ACHN (cell line): Measurements from ENCODE around the gene DYNLT4.
A peak's percentile ranks its signal among the peaks of the same experiment; 100 is the strongest.
"Not testable (repeated sequence)": the region's sequence is repeated elsewhere in the genome, so short reads cannot be mapped to it uniquely, and the experiment has no call there.

ENCODE experiments used
- DNase-seq: peaks from one replicate; pipeline ENCODE4 v3.0.0-alpha.2; 2015
- in situ Hi-C: cut with HindIII; loops from 2 replicates; pipeline ENCODE4 v1.10.0; 2017; ENCODE audit warnings: low sequenced_read_pairs, low pct_ligation_motif_present, low pct_unique_long_range_greater_than_20kb

The DYNLT4 gene

DNA sequence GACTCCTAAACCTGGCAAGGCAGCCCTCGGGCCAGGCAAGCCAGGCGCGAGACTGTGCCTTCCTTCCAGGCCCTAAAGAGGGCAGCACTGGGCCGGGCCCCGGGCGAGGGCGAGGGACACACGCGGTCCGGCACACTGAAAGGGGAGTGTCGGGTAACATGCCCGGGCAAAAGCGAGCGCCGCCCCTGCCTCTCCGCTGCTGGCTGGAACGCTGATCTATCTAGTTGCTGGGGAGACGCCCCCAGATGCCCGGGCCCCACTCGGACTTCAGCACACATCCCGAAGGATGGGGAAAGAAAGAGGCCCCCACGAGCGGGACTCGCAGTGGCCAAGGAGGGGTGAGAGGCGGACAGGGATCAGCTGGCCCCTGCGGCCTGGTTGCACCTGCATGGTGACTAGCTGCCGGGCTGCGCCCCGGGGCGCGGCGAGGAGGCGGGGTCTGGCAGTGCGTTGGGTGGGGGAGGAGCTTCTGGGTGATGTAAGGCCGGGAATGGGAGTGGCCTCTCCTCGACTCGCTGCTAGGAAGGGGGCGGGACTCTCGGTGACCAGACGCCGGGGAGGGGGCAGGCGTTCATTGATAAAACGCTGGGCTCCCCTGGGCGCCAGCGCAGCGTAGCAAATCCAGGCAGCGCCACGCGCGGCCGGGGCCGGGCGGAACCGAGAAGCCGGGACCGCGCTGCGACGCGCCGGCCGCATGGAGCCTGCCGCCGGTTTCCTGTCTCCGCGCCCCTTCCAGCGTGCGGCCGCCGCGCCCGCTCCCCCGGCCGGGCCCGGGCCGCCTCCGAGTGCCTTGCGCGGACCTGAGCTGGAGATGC lies 7.2 kb downstream of the DYNLT4 start, which contains the start of gene PLK3:
Gene PLK3 (plus strand): TSS at position 608 of the 815 bp plus-strand sequence. CDS start 87 bp downstream, at position 695.
- in situ Hi-C loops: no loop called here
- peak; percentile 93 for DNase-seq

DNA sequence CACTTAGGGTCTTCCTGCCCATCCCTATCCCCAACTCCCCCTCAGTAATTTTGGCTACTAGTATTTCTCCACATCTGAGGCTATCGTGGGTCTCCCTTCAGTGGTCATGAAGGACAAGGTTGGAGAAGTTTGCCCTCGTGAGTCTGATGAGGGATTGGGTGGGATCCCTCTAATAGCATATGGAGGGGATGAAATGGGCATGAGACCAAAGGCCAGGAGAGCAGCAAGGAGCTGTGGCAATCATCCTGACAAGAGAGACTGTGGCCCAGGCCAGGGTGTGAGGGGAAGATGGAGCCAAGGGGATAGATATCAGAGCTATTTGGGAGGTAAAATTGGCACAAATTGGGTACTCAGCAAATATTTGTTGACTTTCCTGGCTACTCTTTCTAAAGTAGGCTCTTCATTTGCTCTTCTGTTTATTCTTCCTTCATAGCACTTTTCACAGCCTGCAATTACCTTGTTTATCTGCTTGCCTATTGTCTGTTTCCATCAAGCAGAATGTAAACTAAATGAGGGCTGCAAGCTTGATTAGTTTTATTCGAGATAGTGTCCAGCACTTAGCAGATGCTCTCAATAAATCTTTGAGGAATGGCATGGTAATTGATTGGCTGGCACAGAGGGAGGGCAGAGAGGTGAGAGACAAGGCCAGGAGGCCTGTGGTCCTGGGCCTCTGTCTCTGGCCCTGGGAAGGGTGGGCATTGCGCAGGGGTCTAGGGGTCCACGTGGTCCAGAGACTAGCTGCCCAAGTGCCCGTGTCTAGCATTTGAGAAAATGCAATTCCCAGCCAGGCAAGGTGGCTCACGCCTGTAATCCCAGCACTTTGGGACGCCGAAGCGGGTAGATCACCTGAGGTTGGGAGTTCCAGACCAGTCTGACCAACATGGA lies 8.4 kb downstream of the DYNLT4 start:
- in situ Hi-C loops: no loop called here
- no peak for DNase-seq

DNA sequence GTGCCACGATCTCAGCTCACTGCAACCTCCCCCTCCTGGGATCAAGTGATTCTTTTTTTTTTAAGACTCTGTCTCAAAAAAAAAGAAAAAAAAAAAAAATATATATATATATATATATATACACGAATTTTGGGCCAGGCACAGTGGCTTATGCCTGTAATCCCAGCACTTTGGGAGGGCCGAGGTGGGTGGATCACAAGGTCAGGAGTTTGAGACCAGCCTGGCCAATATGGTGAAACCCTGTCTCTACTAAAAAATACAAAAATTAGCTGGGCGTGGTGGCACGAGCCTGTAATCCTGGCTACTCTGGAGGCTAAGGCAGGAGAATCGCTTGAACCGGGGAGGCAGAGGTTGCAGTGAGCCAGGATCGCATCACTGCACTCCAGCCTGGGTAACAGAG lies 9.3 kb downstream of the DYNLT4 start:
- in situ Hi-C loops, DNase-seq: not testable (repeated sequence)

DNA sequence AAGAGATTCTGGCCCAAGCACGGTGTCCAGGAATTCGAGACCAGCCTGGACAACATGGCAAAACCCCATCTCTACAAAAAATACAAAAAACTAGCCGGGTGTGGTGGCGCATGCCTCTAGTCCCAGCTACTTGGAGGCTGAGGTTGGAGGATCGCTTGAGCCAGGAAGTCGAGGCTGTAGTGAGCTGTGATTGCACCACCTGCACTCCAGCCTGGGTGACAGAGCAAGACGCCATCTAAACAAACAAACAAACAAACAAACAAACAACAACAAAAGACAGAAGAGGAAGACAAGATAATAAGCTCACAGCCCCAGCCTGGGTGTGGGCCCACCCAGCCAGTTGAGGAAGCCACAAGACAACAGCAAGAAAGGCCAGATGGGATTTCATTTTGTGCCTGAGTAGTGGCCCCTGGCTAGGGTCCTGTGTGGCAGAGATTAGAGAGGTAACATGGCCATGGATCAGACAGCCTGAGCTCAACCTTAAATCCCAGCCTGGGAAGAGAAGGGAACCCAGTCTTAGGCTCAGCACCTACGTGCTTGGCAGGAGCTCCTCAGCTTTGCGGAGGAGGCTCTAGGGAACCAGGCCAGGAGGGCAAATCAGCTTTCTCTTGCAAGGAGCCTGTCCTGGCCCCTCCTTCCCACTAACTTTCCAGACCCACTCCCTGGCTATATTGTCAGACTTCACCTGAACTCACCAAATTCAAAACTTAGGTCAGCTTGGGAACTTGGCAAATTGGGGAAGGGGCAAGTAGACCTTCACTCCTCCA lies 14.2 kb downstream of the DYNLT4 start:
- in situ Hi-C loops: no loop called here
- no peak for DNase-seq

DNA sequence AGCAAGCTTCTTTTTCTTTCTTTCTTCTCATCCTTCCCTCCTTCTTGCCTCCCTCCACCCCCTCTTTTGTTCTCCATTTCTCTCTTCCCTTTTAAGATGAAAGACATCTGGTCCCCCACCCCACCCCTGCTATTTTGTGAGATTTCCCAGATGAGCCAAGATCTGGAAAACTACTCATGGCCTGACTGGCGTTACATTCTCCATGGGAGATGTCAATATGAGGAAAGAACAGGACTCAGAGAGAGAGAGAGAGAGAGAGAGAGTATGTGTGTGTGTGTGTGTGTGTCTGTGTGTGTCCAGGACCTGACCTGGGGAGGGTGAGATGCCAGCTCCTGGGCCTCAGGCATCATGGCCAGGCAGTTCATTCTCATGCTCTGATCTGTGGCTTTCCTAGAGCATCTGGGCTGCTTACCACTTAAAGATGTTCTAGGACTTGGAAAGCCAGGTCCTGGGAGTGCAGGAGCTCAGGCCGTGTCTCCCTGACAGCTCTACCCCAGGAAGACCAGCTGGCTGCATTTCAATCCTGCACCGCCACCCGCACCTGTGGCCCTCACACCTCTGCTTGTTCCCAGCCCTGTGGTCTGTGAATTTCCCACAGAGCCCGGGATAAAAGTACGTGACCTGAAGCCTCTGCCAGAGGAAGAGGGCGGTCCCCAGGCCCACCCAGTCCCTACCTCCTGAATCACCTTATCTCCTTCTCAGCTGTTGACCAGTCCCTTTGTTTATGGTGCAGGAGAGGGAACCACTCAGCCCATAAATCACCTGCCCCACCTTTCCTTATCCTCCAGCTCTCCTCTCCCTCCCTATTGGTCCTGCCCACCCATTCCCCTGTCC lies 16.0 kb downstream of the DYNLT4 start:
- in situ Hi-C loops: no loop called here
- DNase-seq: no peak

DNA sequence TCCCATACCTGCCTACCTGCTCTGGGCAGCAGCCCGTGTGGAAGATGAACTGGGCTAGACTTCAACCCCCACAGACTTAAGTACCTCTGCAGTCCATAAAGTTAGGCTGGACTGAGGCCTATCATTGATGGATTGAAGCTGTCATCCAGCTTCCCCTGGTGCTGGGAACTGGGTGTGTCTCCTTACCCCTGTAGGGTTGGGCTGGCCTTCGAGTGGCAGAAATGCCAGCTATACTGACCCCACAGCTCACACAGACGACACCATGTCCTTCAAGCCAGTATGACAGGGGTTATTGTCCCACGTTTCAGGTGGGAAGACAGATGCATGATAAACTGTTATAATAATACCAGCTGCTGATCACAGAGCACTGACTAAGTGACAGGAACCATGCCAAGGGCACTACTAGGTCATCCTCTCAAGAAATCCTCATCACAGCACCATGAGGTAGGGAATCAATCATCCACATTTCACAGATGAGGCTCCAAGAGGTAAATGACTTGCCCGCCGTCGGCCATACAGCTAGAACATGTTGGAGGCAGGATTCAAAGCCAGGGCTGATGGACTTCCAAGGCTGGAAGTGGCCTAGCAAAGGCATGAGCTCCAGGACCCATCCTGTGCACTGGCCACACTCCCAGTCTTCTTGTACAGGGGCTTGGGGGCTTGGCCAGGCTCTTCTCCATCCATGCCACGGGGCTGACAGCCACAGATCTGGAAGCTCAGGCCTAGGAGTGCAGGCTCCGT lies 18.9 kb downstream of the DYNLT4 start, which contains the start of gene BEST4:
Gene BEST4 (minus strand): TSS at position 51 of the 741 bp plus-strand sequence. CDS start 465 bp downstream, outside the sequence.
- no peak for DNase-seq
- in situ Hi-C loops: no loop called here

DNA sequence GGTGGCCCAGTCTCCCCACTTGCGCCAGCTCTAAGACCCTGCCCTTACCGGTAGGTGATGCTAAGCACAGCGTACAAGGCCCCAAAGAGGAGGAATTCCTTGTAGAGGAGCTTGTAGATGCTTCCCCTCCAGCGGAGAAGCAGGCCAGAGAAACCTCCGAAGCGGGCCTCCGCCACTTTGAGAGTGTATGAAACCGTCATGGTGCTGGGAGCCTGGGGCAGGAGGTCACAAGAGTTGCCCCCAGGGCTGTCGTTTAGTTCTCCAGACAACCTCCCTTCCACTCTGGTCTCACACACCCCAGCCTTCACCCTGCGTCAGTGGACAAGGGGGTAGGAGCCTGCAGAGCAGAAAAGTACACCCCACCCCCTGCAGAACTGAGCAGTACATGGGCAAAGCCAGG lies 19.6 kb downstream of the DYNLT4 start:
- in situ Hi-C loops: no loop called here

DNA sequence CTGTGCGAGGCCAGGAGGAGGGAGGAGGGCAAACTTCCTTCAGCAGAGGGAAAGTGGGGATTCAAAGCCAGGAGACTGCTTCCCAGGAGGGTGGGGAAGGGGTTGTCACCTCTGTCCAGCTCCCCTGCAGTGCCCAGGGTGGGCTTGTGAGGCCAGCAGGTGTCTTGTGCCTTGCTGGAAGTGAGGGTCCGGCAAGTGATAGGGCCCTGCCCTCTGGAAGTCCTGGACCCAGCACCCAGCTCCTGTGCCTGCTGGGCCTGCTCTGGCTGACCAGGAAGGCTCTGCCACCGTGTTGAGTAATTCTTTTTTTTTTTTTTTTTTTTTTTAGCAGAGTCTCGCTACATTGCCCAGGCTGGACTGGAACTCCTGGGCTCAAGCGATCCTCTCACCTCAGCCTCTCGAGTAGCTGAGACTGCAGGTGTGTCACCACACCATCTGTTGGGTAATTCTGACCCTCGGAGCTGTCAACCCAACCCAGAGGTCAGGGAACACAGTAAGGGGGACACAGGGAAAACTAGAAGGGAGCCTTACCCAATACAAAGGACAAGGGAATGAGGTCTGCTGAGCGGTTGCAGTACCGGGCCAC lies 20.2 kb downstream of the DYNLT4 start:
- DNase-seq: no peak
- in situ Hi-C loops: no loop called here

More for the DNA sequence above, 19.6 kb downstream of the DYNLT4 start:
- DNase-seq: no peak

DNA sequence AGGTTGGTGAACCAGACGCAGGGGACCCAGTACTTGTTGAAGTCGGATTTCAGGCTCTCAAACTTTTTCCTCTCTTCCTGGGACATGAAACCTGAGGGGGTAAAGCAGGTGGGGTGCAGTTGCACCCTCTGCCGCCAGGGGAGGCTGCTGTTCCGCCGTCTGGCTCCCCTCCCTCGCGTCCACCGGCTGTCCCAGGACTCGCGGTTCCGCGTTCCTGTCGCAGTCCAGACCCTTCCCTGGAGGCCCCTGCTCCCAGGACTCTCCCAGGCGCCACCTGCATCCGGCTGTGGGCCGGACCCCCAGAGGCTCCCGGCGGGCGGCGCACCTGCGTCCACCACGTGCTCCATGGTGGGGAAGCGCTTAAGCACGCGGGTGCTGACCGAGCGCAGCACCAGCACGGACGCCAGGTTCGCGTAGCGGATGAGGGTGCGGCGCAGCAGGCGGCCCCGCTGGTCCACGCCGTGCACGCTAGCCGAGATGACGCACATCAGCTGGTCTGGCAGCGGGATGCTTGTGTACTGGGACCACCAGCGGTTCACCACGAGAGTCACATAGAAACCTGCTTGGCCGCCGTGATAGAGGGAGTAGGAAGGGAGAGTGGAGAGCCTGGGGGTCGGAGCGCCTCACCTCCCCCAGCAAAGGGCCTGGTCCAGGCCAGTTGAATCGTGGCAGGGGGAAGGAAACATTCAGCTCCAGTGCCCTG lies 20.9 kb downstream of the DYNLT4 start:
- in situ Hi-C loops: no loop called here
- DNase-seq: no peak

DNA sequence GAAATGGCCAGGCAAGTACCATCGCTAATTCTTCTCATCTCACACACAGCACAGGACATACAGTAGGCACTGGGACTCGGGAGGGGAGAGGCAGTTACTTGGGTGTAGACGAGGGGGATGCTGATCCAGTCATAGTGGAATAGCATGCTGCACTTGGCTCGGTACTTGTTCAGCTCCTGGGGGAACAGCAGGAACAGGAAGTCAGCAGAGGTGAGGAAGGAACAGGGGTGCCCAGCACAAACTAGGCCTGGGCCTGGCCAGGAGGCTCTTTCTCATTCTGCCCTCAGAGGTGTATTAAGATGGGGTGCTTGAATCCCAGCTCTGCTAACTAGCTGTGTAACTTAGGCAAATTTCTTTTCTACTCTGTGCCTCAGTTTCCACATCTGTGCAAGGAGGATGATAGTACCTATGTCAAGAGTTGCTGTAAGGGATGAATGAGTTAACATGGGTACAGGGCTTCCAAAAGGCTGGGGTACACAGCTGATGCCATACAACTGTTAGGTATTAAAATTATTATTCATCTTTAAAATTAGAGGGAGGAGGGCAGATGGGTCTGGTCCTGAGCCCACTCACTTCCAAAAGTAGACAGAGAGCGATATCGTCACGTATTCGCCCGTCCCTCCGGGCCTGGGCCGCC lies 21.5 kb downstream of the DYNLT4 start:
- no peak for DNase-seq
- in situ Hi-C loops: no loop called here

DNA sequence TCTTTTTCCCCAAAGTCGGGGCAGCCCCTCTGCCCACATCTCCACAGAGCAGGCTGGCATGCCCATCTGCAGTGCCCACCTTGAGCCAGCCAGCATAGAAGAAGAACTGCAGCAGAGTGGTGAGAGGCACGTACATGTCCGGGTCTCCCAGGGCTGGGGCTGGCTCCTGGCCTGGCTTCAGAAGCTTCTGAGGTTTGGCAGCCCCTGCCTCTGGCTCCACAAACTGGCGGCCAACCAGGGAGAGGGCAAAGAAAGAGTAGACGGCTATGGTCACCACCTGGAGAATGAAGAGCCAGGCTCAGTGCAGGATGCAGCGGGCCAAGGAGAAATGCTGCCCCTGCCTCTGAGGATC lies 22.1 kb downstream of the DYNLT4 start:
- in situ Hi-C loops: no loop called here
- DNase-seq: no peak

DNA sequence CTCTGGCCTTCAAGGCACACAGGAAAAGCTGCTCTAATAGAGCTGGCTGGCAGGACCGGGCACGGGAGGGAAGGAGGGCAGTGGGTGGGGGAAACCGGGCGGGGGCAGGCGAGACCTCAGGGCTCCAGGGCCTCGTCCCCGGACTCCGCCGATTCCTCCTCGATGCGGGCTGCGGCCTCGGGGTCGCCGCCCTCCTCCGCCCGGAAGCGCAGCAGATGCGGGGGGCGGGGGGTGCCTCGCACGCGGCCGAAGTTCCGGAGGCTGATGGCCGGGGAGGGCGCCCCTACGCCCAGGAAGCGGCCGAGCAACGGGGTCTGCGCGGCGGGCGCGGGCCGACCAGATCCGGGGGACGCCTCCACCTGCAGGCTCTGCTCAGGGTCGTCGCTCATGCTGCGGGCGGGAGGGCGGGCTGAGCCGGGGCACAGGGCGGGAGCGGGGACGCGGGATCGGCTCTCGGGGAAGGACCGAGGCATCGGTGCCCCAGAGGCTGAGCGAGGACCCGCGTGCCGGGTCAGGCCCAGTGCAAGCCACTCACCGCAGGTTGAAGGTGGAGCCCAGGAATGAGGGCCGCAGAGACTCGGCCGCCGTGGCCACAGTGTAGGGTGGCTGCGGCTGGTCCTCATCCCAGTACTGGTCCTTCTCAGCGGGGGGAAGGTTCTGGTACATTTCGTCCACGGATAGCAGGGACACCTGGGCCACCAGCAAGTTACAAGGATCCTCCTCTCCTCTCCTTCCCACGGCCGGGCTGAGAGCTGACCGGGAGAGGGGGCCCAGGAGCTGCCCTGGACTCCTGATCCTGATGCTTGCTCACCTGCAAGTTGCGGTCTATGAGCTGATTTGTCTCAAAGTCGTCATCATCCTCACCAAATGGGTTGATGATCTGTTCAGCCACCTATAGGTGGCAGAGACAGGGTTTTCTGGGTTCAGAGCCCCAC lies 22.8 kb downstream of the DYNLT4 start:
- DNase-seq: peak; percentile 26
- in situ Hi-C loops: no loop called here

DNA sequence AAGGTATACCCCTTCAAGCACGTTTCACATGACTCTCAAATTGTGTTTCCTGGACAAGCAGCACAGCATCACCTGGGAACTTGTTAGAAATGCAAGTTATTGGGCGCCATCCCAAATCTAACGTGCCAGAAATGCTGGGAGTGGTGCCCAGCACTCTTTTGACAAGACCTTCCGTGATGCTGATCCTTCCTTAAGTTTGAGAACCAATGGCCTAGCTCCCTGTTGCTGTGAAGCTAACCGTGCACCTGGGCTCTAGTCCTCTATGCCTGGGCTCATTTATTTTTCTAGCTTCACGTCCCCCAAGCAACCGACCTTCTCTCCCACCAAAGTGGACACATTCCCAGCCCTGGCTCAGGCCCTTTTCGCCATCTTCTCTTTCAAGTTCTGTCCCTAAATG lies 23.5 kb downstream of the DYNLT4 start:
- no peak for DNase-seq
- in situ Hi-C loops: no loop called here

DNA sequence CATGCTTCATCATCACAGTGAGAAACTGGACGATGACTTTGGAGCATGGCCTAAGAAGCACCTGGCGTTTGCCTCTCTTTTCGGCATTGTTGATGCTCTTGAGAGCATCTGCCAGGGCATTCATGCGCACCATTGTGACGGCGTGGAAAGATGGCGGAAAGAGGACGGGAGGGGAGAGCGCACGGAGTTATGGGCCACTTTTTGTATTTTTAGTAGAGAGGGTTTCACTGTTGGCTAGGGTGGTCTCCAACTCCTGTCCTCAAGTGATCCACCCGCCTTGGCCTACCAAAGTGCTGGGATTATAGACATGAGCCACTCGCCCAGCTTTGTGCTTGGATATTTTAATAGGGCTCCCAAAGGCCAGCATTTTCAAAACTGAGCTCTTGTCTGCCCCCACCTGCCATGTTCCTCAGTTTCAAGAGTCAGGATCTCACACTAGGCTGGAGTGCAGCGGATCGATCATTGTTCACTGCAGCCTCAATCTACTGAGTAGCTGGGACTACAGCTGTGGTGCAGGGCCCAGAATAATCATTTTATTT lies 26.5 kb downstream of the DYNLT4 start:
- in situ Hi-C loops: no loop called here
- DNase-seq: no peak
